ENCODE measurements around the gene FGGY. TPM values are rescaled to one million over a fixed set of nuclear protein-coding genes. Genes with fewer than 3 reads are reported as not detected.

The FGGY gene
- total RNA-seq, 1 experiment from 2014 or later, result 12.0 TPM

GRCh38 chr1:59290193-59290949 lies 6.5 kb upstream of the FGGY start:
- DNase-seq (ENCODE audit: low spot score), result peak; percentile 53
- TF ChIP-seq MAX (CRISPR knock-in tag; IDR thresholded peaks at IDR 0.05) (peak; percentile 50; the same call in 1 of the 2 replicates), SP1 (CRISPR knock-in tag; conservative IDR thresholded peaks at IDR 0.05) (0 out of 2 replicates have a peak, but pooled peaks have one; percentile 21), IRF2 (CRISPR knock-in tag; IDR thresholded peaks at IDR 0.05; ENCODE audit: borderline replicate concordance, low read depth) (no peak)
- no peak overlapping the region for H3K4me3 Mint-ChIP-seq
- ChIA-PET POLR2A (no interaction called here), CTCF (interaction anchor here (0.6 to 1.4 kb wide), 10 partner anchors 10 to 476 kb away, joined by 3 to 7 read pairs (median 3); no protein-coding TSS in a partner anchor)
- peaks cover 5% of the 10 kb centered on the region for H3K4me1 Mint-ChIP-seq
- ATAC-seq, result peak; percentile 96
- H3K27ac Mint-ChIP-seq, result no peak overlapping the region
- H3K27me3 Mint-ChIP-seq (ENCODE audit: low read depth), result no peaks in the 10 kb centered on the region
- H3K36me3 Mint-ChIP-seq, result no peaks in the 10 kb centered on the region
- no peaks in the 10 kb centered on the region for H3K9me3 Mint-ChIP-seq

- DNase-seq (ENCODE audit: low spot score) (no peak), ATAC-seq (no peak)
- ChIA-PET POLR2A (no interaction called here), CTCF (no interaction called here)
- no peaks in the 10 kb centered on the region for H3K9me3 Mint-ChIP-seq
- no peak overlapping the region for H3K27ac Mint-ChIP-seq
- no peak for TF ChIP-seq HMGXB4 (CRISPR knock-in tag; IDR thresholded peaks at IDR 0.05)
- no peaks in the 10 kb centered on the region for H3K36me3 Mint-ChIP-seq
- H3K4me3 Mint-ChIP-seq, result no peak overlapping the region
- peaks cover 11% of the 10 kb centered on the region for H3K4me1 Mint-ChIP-seq
- H3K27me3 Mint-ChIP-seq (ENCODE audit: low read depth), result no peaks in the 10 kb centered on the region
These were observed 5.3 kb upstream of the FGGY start for GRCh38 chr1:59291561-59291960.

GRCh38 chr1:59292562-59292961 lies 4.3 kb upstream of the FGGY start:
- TF ChIP-seq GABPB1 (CRISPR knock-in tag; IDR thresholded peaks at IDR 0.05) (0 out of 2 replicates have a peak, but pooled peaks have one; percentile 20), ZNF138 (CRISPR knock-in tag; conservative IDR thresholded peaks at IDR 0.05) (no peak)
- POLR2A ChIA-PET, result no interaction called here
- H3K27me3 Mint-ChIP-seq (ENCODE audit: low read depth), result no peaks in the 10 kb centered on the region
- DNase-seq (ENCODE audit: low spot score), result no peak
- H3K9me3 Mint-ChIP-seq, result no peaks in the 10 kb centered on the region
- H3K27ac Mint-ChIP-seq, result no peak overlapping the region
- H3K4me1 Mint-ChIP-seq, result peaks cover 16% of the 10 kb centered on the region
- CTCF ChIA-PET, result no interaction called here
- H3K36me3 Mint-ChIP-seq, result no peaks in the 10 kb centered on the region
- H3K4me3 Mint-ChIP-seq, result no peak overlapping the region
- ATAC-seq, result no peak

- H3K4me1 Mint-ChIP-seq, result peaks cover 23% of the 10 kb centered on the region
- POLR2A ChIA-PET, result no interaction called here
- CTCF ChIA-PET, result no interaction called here
- ATAC-seq (no peak), DNase-seq (ENCODE audit: low spot score) (no peak)
- no peaks in the 10 kb centered on the region for H3K27me3 Mint-ChIP-seq (ENCODE audit: low read depth)
- no peaks in the 10 kb centered on the region for H3K9me3 Mint-ChIP-seq
- no peak overlapping the region for H3K4me3 Mint-ChIP-seq
- no peak overlapping the region for H3K27ac Mint-ChIP-seq
- no peaks in the 10 kb centered on the region for H3K36me3 Mint-ChIP-seq
- TF ChIP-seq STAT6 (CRISPR knock-in tag; conservative IDR thresholded peaks at IDR 0.05; ENCODE audit: low read depth) (no peak), ZNF317 (CRISPR knock-in tag; IDR thresholded peaks at IDR 0.05; ENCODE audit: borderline replicate concordance, low read depth) (no peak), KAT7 (CRISPR knock-in tag; IDR thresholded peaks at IDR 0.05; ENCODE audit: borderline replicate concordance) (no peak), ZNF671 (CRISPR knock-in tag; IDR thresholded peaks at IDR 0.05) (no peak), AFF4 (CRISPR knock-in tag; IDR thresholded peaks at IDR 0.05; ENCODE audit: borderline replicate concordance) (no peak), CDX4 (CRISPR knock-in tag; IDR thresholded peaks at IDR 0.05; ENCODE audit: borderline replicate concordance) (no peak), IRF1 (CRISPR knock-in tag; IDR thresholded peaks at IDR 0.05) (no peak), MAX (CRISPR knock-in tag; IDR thresholded peaks at IDR 0.05) (no peak), SOX15 (CRISPR knock-in tag; IDR thresholded peaks at IDR 0.05) (no peak), USF2 (CRISPR knock-in tag; IDR thresholded peaks at IDR 0.05) (no peak), HMGA2 (CRISPR knock-in tag; IDR thresholded peaks at IDR 0.05) (no peak)
These were observed 3.7 kb upstream of the FGGY start for GRCh38 chr1:59293206-59293605.

Measured in WTC11 (cell line).